Upper lobe of left lung (tissue), 4 donors: ENCODE data around the gene AGAP1.

Source experiments
- CTCF ChIP-seq, 6 experiments: fragments of 450-650 bp in 4 of 6; fragments of 200-600 bp in 2 of 6; sonication (generic) in 2 of 6; IDR thresholded peaks; one replicate each; pipeline ENCODE4 v1.5.1; 2016 to 2019; ENCODE audit warnings: antibody characterized with exemption in 6 of 6
- EP300 ChIP-seq, 4 donors: sonication (generic); formaldehyde crosslinking; IDR thresholded peaks; one replicate each; pipeline ENCODE4 v1.5.1; 2017; ENCODE audit warnings: antibody characterized with exemption in 4 of 4, control low read depth in 2 of 4
- POLR2A ChIP-seq, 4 donors: fragments of 450-650 bp; IDR thresholded peaks; one replicate each; pipeline ENCODE4 v1.5.1; 2016 to 2017; ENCODE audit warnings: antibody characterized with exemption in 4 of 4, mild to moderate bottlenecking in 2 of 4
- POLR2AphosphoS5 ChIP-seq, 2 donors: sonication (generic); formaldehyde crosslinking; IDR thresholded peaks; one replicate each; pipeline ENCODE4 v1.5.1; 2017; ENCODE audit warnings: antibody characterized with exemption in 2 of 2

GRCh38 chr2:235979753-235980435 is 486.1 kb downstream of the AGAP1 start:
- TF ChIP-seq POLR2AphosphoS5 (IDR thresholded peaks at IDR 0.05): no peak
- no peak for TF ChIP-seq CTCF (IDR thresholded peaks at IDR 0.05)
- TF ChIP-seq POLR2A (IDR thresholded peaks at IDR 0.05): no peak
- no peak for TF ChIP-seq EP300 (IDR thresholded peaks at IDR 0.05)
